Measurements from ENCODE around the gene UNC5C. TPM values are rescaled to one million over a fixed set of nuclear protein-coding genes. Genes with fewer than 3 reads are reported as not detected.

Gene UNC5C
- total and polyA plus RNA-seq, 10 of the 15 experiments (the other 5 are each of a cell fraction or from before 2014, with no cell fraction given), result 0.02 to 2.0 (median 0.15) TPM; not detected in 1

GRCh38 chr4:95220205-95221175, 328.3 kb downstream of the UNC5C start (continued):
- TF ChIP-seq ZBED1 (IDR thresholded peaks at IDR 0.05; ENCODE audit: borderline replicate concordance), result no peak
- TF ChIP-seq KLF5 (IDR thresholded peaks at IDR 0.05; ENCODE audit: partially characterized antibody), result no peak
- no peak for TF ChIP-seq SUZ12 (IDR thresholded peaks at IDR 0.05; ENCODE audit: unreplicated experiment)
- no peak for TF ChIP-seq CTCF (IDR thresholded peaks at IDR 0.05 in 2 of 3, conservative IDR thresholded peaks at IDR 0.05 in 1 of 3; ENCODE audit: control insufficient read depth in 2 of 3, extremely low read depth in 1 of 3, insufficient read depth in 1 of 3, low read depth in 3 of 3, low read length in 3 of 3)
- no peak for TF ChIP-seq SIN3A (IDR thresholded peaks at IDR 0.05; ENCODE audit: low read depth, low read length)
- TF ChIP-seq LARP7 (IDR thresholded peaks at IDR 0.05), result no peak
- no peak for TF ChIP-seq NFYB (IDR thresholded peaks at IDR 0.05; ENCODE audit: insufficient read depth, low read depth, low read length)

- H3K79me2 ChIP-seq (ENCODE audit: control insufficient read depth, insufficient read depth, low read length), result no peaks in the 10 kb centered on the region
- CTCF ChIA-PET, result interaction anchor here (0.8 kb wide), 1 partner anchor 35 kb away, joined by 3 read pairs; no protein-coding TSS in a partner anchor
- TF ChIP-seq MYC (IDR thresholded peaks at IDR 0.05; ENCODE audit: insufficient read depth, insufficient read length, insufficient replicate concordance, low read length, severe bottlenecking), result no peak
- TF ChIP-seq ATF3 (IDR thresholded peaks at IDR 0.05; ENCODE audit: borderline replicate concordance, extremely low read depth, low read depth, low read length), result no peak
- TF ChIP-seq RFX5 (IDR thresholded peaks at IDR 0.05; ENCODE audit: low read depth, low read length), result no peak
- TF ChIP-seq CHD2 (IDR thresholded peaks at IDR 0.05; ENCODE audit: borderline replicate concordance, low read depth, low read length), result no peak
- no peaks in the 10 kb centered on the region for H3K27me3 ChIP-seq (replicated peaks in 1 of 2; ENCODE audit: control insufficient read depth in 2 of 2, insufficient read depth in 2 of 2, low read length in 1 of 2)
- no peak overlapping the region for H3K9ac ChIP-seq (ENCODE audit: control insufficient read depth, insufficient read depth, low read length)
- POLR2A ChIA-PET, result no interaction called here
- in situ Hi-C loops (cut with MboI) (no loop called here), intact Hi-C loops (cut with micrococcal nuclease; ENCODE audit: unreplicated experiment) (no loop called here)
- FAIRE-seq, result no peak
- RAD21 ChIA-PET (ENCODE audit: unreplicated experiment), result no interaction called here
- SMC1A ChIA-PET (ENCODE audit: uncharacterized antibody, unreplicated experiment), result no interaction called here
- H2AFZ ChIP-seq (ENCODE audit: control insufficient read depth, low read depth, low read length), result no peak overlapping the region
- H3K36me3 ChIP-seq (ENCODE audit: control insufficient read depth in 2 of 2, insufficient read depth in 2 of 2, low read length in 1 of 2), result no peaks in the 10 kb centered on the region
- no peaks in the 10 kb centered on the region for H3K4me1 ChIP-seq (ENCODE audit: control insufficient read depth, insufficient read depth, low read length)
- H4K20me1 ChIP-seq (ENCODE audit: control insufficient read depth, insufficient read depth), result no peaks in the 10 kb centered on the region
- no peak overlapping the region for H3K4me3 ChIP-seq
- BruUV-seq (replicated peaks), result no TSS peak
- no peaks in the 10 kb centered on the region for H3K9me3 ChIP-seq (replicated peaks; ENCODE audit: control insufficient read depth, insufficient read depth, low read length)
- DNase-seq (ENCODE audit: low read depth, low spot score), result no peak
- H3K27ac ChIP-seq (ENCODE audit: control insufficient read depth, insufficient read depth), result no peak overlapping the region
- ATAC-seq, result no peak
- 14% methylated on average over 5 of the region's 5 CpGs for WGBS (ENCODE audit: insufficient coverage, insufficient replicate concordance, low lambda C conversion rate, missing lambda C conversion rate)
- no peak overlapping the region for H3K4me2 ChIP-seq (ENCODE audit: control insufficient read depth, insufficient read depth)
Observed at GRCh38 chr4:95219109-95219508, 329.7 kb downstream of the UNC5C start.

All from GM12878 (cell line).